Superior temporal gyrus (tissue), 1 donor: ENCODE measurements around the gene MIER2.
A peak's percentile ranks its signal among the peaks of the same experiment; 100 is the strongest.

ENCODE experiments used
- DNase-seq: peaks from one replicate; pipeline ENCODE4 v3.0.0-alpha.2; 2016; ENCODE audit errors: extremely low spot score

MIER2 gene

DNA sequence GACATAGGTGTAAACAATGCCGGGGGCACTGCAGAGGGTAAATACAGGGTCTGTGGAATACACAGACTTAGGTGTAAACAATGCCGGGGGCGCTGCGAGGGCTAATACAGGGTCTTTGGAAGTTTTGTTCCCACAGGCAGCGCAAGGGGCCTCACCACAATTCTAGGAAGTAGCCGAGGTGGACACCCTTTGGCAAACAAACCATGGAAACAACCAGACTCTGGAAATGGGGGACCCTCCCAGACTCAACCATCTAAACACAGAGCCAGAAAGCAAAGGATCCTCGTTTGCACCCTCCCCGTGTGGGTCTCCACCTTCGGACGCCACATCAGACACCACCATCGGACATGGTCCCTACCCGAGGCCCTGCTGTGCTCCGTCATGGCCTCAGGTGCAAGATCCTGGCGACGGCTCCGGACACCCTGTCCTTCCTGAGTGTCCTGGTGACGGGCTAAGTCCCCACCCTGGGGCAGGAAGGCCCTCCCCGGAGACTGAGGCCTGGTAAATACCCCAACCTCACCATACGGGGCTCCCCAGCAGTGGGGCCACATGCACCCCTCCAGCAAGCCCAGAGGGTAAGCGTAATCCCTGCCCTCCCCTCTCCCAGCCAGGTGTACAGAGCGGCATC lies 36.7 kb downstream of the MIER2 start:
- no peak for DNase-seq

DNA sequence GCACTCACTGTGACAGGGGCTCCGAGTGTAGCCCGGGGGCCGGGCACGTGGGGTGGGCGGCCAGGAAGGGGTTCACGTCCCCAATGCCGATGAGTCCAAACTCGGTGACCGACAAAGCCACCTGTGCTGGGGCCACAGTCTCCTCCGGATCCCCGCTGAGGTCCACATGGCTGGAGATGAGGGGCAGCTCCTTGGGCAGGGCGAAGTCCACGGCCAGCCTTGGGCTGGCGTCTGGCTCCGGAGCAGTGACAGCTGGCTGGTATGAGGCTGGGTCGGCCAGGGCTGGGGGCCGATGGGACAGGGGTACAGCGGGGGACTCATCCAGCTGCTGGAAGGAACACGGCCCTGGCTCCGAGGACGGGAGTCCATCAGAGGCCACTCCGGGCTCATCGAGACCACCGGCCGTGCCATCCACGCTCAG lies 37.5 kb downstream of the MIER2 start:
- DNase-seq, result no peak

DNA sequence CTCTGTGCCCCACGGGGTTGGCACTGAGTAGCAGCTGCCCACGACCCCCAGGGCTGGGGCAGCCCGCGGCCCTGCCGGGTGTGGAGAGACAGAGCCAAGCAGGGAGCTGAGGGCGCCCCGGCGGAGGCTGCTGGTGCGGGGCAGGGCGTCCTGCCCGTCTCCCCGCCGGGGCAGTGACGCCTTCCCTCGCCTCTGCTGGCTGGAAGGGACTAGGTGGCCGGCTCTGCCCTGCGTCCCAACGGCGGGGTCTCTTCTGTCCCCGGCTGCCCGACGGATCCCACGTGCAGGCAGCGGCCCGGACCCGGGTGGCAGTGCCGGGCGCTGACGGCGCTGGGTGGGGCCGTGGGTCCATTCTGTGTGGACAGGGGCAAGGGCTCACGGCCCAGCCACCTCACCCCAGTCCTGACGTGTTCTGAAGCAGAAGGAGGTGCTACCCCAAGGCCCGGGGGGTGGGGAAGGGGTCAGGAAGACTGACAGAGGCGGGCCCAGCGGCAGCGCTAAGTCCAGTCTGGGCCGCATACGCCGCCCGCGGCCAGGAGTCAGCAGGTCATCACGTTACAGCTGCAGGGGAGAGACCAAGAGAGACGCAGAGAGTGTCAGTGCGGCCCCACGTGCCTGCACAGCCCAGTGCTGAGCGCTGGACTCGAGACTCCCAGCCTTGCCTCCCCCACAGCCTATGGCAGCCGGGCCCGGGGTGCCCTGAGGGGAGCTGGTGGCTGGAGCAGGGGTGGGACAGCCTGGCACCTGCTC lies 38.3 kb downstream of the MIER2 start:
- no peak for DNase-seq

DNA sequence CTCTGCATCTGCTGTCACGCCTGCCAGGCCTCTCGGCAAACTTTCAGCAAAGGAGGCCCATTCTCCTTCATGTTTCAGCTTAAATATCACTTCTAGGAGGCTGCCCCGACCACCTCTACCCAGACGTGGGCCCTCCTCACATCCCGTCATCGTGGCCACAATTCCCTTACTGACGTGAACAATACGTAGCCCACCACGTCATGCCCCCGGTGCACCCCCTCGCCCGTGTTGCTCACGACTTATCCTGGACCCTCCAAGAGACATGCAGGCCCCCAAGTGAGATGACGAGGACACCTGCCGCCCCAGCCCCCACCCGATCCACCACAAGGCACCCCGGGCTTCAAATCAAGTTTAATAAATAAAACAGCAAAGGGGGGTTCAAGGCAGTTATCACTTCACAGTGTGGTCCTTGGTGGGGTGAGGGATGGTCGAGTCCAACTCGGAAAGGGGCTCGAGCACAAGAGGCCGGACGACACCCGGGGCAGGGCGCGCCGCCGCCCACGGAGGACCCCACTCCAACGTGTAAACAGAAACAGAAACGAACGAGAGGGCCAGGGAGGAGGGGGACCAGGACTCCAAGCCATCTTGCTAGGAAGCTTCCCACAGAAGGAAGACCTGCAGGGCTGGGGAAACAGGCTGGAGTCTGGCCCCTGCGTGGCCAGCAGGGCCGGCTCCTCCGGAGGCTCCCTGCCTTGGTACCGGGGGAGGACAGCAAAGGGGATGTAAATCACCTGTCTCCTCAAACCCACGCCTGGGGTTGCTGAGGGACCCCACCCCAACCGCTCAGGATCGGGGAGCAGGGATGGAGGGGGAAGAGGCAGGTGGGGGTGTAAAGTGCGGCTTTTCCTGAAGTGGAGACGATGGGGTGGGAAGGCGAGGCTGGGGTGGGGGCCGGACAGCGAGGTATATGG lies 39.1 kb downstream of the MIER2 start:
- no peak for DNase-seq

DNA sequence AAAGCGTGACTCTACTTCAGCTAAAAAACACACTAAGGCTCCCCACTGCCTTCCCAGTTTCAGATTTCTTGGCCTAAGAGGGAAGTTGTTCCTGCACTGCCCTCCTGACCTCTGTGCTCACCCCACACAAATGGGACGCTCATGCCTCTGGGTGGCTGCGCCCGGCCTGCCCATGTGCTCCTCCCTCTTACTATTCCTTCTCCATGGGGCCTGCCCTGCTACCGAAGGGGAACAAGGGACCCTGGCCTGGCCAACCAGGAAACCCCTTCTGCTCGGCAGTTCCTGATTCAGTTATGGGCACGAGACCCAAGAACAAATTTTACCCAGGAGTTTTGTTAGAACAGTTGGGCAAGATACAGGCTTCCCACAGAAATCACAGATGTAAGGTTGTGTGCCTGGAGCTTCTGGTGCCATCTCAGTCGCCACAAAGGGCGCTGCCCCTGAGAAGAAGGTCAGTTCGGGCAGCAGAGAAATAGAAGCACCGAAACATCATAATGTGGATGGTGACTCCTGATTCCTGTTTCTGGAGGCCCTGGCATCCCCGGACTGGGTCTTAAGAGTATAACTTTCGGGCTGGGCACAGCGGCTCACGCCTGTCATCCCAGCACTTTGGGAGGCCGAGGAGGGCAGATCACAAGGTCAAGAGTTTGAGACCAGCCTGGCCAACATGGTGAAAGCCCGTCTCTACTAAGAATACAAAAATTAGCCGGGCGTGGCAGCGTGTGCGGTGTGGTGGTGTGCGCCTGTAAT lies 47.9 kb downstream of the MIER2 start:
- DNase-seq, result no peak

DNA sequence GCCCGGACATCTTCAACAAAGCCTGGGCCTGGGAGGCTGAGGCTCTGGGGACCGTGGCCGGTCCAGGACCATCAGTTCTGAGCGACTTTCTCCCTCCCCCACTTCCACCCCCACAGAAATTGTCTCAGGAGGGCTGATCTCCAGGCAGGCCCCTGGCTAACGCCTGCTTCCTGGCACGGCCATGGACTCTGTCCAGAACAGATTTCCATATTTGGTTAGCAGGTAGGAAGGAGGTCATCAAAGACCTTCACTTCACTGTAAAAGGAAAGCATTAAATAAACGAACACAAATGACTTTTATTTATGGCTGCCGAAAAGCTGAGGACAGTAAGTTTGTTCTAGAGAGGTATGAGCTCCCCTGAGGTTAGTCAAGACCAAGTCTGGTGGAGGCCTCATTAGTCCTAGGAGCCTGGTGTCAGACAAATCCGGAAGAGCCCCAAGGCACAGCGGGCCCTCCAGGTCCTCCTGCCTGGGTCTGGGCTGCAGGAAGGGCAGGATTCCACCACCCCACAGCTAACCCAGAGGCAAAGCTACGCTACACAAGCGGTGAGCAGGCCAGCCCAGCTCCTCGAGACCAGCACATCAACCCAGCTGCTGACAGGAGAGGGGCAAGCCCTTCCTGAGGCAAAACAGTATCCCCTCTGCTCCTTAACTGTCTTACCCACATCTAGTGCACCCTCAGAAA lies 48.8 kb downstream of the MIER2 start:
- no peak for DNase-seq

DNA sequence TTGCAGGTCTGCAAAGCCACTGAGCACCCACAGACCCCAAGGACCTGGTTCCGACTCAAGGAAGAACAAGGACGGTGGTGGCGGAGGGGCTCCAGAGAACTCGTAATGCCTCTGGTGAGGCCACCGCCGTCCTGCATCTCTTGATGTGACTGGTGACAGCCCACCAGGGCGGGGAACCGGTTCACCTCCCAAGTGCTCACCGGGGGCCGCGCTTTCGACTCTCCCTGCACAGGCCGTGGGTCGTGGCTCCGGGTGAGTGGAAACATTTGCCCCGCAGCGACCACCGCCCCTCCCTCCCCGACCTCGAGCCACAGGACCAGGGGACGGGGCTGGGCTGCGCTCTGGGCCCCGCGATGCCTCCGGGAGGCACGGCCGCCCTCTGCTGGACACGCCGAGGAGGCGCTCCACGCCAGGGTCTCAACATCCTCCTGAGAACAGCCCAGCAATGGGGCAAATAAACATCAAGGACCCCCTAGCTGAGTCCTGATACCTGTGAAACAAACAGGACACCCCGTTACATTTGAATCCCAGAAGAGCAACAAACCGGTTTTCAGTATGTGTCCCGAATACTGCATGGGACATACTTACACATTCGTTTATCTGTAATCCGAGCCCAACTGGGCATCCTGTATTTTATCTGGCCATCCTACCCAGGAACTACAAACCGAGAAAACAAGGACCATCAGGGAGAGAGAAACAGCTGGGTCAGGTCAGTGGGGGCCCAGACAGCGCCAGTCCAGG lies 49.5 kb downstream of the MIER2 start:
- DNase-seq, result no peak

DNA sequence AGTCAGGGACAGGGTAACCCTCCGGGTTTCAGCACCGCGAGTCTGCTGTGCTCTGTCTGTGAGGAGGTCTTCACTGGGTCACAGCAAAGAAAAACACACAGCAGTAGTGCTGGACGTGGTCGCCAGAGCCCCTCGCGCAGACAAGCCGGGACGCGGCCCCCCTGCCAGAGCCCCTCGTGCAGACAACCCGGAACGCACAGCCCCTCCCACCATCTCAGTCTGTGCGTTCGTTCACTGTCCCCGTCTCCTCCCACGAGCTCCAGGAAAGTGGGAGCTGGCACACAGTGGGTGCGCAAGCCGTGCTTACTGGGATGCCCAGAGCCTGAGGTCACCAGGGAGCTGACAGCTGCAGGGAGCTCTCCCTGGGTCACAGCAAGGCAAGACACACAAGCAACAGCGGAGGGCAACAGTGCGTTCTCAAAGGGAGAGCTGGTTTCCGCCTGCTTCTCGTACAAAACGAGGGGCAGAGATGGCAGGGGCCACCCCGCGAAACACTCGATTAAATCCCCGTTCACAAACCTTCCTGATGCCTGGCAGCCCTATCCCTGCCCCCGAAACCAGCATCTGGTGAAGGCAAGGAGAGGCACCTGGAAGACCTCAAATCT lies 50.2 kb downstream of the MIER2 start:
- no peak for DNase-seq

DNA sequence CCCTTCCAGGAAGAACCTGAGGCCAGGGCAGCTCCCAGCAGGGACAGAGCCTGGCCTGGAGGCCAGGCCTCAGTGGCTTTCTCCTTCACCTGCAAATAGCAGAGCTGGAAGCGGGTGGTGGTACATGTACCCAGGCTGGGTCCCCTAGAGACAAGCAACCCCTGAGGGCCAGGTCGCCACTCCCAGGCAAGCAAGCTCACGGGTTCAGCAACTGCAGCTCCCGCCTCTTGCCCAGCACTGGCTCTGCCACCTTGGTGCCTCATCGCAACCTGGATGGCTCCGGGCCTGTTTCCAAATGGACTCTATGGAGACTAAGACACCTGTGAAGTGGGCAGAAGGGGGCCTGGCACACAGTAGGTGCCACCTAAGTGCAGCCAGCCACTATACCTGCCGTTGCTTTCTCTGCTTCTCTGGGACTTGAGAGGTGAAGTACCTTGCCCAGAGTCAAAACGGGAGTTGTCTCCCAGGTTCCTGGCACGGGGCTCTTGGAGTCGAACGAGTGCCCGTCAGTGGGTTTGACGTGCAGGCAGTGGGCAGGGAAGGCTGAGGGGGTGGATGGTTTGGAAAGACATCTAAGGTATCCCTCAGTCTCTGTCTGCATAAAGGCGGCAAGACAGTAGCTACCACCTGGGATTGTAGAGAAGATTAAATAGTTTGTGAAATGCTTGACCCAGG lies 51.0 kb downstream of the MIER2 start:
- no peak for DNase-seq

DNA sequence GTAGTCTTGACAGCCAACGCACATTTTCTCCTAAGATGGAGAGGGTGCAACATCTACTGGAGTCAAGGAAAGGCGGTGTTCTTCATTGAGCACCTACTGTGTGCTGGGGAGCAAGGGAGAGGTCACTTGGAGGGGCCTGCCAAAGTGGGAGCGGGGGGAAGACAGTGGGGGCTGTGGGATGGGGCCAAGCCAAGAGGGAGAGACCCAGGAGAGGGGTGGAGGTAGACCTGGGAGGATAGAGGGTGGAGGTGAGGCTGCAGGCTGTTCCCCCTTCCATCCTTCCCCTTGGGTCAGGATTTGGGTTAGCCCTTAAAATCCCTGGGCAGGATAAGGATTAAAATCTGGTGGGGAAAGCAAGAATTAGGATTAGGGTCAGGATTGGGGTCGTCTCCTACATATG lies 51.6 kb downstream of the MIER2 start:
- no peak for DNase-seq

DNA sequence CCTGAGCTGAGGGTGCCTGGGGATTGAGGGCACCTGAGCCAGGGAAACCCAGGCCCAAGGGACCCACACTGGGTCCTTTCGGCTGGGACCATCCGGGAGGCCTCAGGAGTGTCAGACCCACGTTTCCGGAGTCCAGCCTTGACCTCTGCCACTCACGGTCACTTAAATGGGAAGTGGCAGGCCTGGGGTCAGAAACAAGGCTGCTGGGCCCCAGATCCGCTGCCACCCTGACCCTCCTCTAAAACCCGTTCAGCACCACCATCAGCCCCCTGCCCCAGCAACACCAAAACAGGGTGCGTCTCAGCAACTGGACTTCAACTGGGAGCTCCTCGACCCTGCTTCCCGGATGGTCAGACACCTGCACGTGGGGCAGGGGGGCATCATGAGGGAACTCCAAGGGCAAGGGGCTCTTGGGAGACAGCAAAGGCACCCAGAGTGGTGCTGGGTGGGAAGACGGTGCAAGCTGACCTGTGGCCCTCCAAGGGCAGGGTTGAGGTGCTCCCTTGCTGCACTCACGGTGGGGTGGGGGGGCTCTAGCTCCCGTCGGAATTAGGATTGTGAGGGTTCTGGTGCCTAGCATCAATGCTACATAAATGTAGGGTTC lies 52.2 kb downstream of the MIER2 start:
- DNase-seq, result no peak

DNA sequence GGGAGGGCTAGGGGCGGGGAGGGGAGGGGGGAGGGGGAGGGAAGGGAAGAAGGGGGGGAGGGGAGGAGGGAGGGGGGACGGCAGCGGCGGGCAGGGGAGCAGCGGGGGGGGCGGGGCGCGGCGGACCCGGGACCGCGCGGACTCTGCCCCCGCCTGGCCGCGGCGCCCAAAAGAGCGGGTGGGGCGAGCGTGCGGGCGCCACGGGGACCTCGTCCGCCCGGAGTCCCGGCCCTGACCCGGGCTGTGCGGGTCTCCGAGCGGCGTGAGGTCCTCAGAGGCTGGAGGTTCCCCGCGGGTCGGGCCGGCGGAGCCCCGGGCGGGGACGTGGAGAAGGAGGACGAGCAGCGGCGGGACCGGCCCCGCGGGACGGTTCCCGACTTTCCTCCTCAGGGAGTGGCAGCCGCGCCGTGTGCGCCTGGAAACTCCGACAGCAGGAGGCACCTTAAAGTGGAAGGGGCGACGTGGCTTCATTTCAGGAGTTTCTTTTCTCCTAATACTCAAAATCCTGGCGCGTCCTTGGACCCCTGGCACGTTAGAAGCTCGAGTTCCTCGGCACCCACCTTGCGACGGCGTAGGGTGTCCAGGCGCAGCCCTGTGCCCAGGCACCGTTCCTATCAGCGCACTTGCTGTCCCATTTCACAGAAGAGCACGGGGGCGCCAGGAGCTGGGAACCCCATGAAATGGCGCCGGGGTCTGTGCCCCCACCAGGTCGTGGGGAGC lies 52.9 kb downstream of the MIER2 start:
- no peak for DNase-seq

DNA sequence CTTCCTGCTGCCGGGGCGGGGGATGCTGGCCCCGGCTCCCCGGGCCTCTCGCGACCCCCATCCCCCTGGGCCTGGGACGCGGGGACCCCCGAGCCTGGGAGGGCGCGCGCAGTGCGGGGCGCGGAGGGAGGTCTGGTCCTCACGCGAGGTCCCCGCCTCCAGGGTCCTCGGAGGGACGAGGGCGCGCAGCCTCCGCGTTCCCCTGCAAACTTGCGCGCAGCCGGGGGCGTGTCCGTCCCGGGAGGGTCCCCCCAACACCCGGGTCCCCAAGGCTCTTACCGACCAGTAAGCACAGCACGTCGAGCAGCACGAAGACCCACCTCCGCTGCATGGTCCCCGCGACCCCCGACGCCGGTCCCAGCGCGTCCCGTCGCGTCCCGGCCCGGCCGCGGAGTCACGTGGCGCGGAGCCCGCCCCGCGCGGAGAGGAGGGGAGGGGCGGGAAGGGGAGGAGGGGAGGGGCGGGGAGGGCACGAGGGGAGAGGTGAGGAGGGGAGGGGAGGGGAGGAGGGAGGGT lies 53.5 kb downstream of the MIER2 start, which contains the start of gene PLPP2:
PLPP2 (minus strand) TSS at position 398 of the 516 bp plus-strand sequence; CDS start at position 331, 67 bp downstream.
- peak; percentile 28 for DNase-seq

DNA sequence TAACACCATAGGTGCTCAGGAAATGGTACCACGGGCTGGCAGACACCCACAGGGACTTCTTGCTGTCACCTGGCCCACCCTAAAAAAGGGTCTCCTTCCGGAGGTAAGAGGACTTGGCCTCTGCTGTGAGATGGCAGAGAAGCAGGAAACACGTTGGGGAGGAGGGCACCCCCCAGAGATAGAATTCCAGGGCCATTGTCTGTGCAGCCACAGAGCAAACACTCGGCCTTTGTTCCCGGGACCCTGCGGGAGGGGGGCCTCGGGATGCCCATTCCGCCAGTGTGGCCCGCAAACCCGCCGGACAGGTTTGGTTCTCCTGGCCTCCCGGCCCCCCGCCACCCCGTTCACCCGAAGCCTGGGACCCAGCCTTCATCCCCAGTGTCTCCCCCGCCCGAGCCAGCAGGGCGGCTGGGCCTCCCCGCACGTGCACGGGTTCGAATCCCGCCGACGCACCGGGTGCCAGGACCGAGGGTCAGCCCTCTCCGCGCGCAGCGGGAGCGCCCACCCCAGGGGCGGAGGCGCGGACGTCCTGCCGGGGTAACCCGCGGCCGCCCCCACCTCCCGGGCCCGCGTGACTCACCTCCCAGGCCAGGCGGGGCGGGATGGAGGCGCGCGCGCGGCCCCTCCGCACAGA lies 54.1 kb downstream of the MIER2 start:
- DNase-seq, result peak; percentile 86

DNA sequence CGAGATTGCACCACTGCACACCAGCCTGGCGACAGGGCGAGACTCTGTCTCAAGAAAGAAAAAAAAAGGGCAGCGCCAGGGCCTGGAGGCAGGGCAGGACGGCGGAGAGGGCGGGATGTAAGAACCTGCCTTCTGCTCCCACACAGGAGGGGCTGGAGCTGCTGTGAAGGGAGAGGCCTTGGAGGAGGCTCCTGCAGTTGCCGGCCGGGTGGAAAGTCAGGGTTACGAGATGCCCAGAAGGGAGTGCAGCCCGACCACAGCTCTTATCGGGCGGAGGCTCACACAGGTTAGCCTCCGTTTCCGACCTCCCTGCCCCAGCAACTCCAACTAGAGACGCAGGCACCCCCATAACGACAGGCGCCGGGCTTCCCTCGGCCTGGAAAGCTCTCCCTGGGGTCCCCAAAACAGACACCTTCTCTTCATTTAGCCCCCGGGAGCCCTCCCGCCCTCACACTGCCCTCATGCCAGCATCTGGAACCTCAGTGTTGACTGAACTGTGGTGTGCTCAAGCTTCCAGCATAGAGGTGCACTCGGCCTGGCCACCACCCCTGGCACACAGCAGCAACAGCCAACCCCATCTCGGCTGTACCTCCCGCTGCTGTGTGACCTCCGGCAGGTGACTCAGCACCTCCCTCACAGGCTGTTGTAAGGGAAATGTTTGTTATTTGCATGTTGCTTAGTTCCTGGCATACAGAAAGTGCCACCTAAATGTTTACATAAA lies 54.8 kb downstream of the MIER2 start:
- peak; percentile 4 for DNase-seq

DNA sequence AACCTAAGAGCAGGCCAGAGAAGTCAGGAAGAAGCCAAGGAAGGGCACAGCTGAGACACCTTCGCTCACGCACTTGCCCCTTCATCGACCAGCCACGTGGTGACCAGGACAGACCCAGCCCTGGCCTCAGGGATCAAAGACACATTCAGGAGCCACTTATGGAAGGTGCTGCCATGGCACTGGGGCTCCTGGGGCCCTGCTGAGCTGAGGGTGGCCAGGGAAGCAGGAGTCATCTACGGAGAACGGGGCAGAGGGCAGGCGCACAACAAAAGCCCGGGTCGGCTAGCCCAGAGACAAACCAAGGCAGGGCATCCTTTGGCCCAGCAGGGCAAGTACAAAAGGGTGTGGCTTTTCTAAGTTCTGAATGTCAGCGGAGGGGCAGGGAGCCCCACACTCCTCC lies 55.7 kb downstream of the MIER2 start:
- peak; percentile 4 for DNase-seq

DNA sequence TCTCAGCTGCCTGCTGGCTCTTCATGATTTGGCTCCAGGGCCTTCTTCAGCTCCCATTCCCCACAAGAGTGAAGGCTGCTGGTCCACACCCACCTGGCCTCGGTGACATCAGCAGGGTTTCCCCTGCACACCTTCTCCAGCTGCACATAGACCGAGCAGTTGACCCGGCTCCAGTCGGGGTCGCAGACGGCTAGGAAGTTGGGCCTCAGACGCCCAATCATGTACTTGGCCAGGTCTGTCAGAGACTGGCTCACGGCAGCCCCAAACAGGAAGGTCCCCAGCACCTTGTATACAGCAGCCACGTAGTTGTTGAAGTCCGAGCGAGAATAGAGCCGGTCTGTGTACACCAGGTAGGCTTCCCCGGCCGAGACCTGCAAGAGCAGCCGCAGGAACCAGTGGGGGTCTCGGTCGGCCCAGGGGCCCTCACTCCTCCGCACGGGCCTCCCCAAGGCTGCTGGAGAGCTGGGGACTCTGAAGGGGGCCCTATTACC lies 57.2 kb downstream of the MIER2 start:
- DNase-seq, result no peak
